K562 (cell line): ENCODE data around the gene CLCN6. TPM values are rescaled to one million over a fixed set of nuclear protein-coding genes. Genes with fewer than 3 reads are reported as not detected.

Source experiments
- FOSL1 ChIP-seq: fragments of 200-800 bp; sonication (Bioruptor generic); conservative IDR thresholded peaks from 2 replicates; pipeline ENCODE4 v1.6.1; 2016; ENCODE audit warnings: missing genetic modification characterization, missing compliant biosample characterization
- GATAD2A ChIP-seq: fragments of 450-650 bp; IDR thresholded peaks from 2 replicates; pipeline ENCODE4 v1.6.1; 2017
- MCM7 ChIP-seq, 2 experiments: fragments of 450-650 bp; IDR thresholded peaks; 2 replicates each; pipeline ENCODE4 v1.6.1; 2016 to 2018
- NR2C2 ChIP-seq, 2 experiments: fragments of 200-800 bp in 1 of 2; sonication (Bioruptor generic) in 1 of 2; sonication (generic) in 1 of 2; formaldehyde crosslinking in 1 of 2; IDR thresholded peaks; 2 replicates each; pipeline versions ENCODE4 v1.6.1 to v1.8.0; 2016 to 2022; ENCODE audit warnings: mild to moderate bottlenecking in 1 of 2, missing compliant biosample characterization in 1 of 2, missing genetic modification characterization in 1 of 2, missing genetic modification reagents in 1 of 2
- RAD51 ChIP-seq: fragments of 450-650 bp; IDR thresholded peaks from 2 replicates; pipeline ENCODE4 v1.7.1; 2016; ENCODE audit warnings: low read depth, mild to moderate bottlenecking, borderline replicate concordance
- RBM39 ChIP-seq: fragments of 200-400 bp; formaldehyde crosslinking; optimal IDR thresholded peaks from 2 replicates; pipeline ENCODE3; 2018; ENCODE audit warnings: low read depth, low read length
- SRF ChIP-seq, 2 experiments: fragments of 250-450, 450-650 bp in 1 of 2; sonication (Bioruptor Pico) in 1 of 2; sonication (generic) in 1 of 2; formaldehyde crosslinking; IDR thresholded peaks; 2 replicates each; pipeline versions ENCODE4 v1.5.0 to v1.5.1; 2020 to 2022; ENCODE audit warnings: mild to moderate bottlenecking in 1 of 2, missing genetic modification reagents in 1 of 2
- STAT5A ChIP-seq: IDR thresholded peaks from 2 replicates; pipeline ENCODE4 v1.6.1; 2012; ENCODE audit warnings: low read length, inconsistent platforms, borderline replicate concordance
- STAT5B ChIP-seq: fragments of 250-450 bp; sonication (Bioruptor Pico); IDR thresholded peaks from 2 replicates; pipeline ENCODE4 v1.8.0; 2021; ENCODE audit warnings: mild to moderate bottlenecking, inconsistent platforms
- TCF7L2 ChIP-seq: fragments of 150-350 bp; IDR thresholded peaks from 2 replicates; pipeline ENCODE4 v1.6.1; 2016; ENCODE audit warnings: low read depth, mild to moderate bottlenecking, low read length, moderate library complexity
- XRCC5 ChIP-seq: fragments of 200-400 bp; formaldehyde crosslinking; IDR thresholded peaks from 2 replicates; pipeline ENCODE4 v1.6.1; 2017; ENCODE audit warnings: low read depth, mild to moderate bottlenecking, low read length
- ZFX ChIP-seq: sonication (generic); formaldehyde crosslinking; IDR thresholded peaks from 2 replicates; pipeline ENCODE4 v1.8.0; 2022; ENCODE audit warnings: mild to moderate bottlenecking, missing genetic modification reagents, moderate library complexity
- ZNF24 ChIP-seq: fragments of 450-650 bp; IDR thresholded peaks from 2 replicates; pipeline ENCODE4 v1.6.1; 2016
- ZNF707 ChIP-seq: fragments of 250-450 bp; sonication (Bioruptor Pico); conservative IDR thresholded peaks from 2 replicates; pipeline ENCODE4 v1.8.0; 2022; ENCODE audit warnings: inconsistent platforms, mild to moderate bottlenecking, moderate library complexity
- polyA plus RNA-seq, 8 experiments: library from polyadenylated mRNA; depleted of rRNA in 4 of 8; stranded (reverse) in 5 of 8; unstranded in 3 of 8; fragments of >200 nt; fragmentation: Nextera tagmentation in 2 of 8; fragmentation: Illumina TruSeq in 1 of 8; extraction: Ambion mirVana in 2 of 8; extraction: Trizol in 1 of 8; gene quantifications; 2 replicates each; pipeline versions ENCODE4 v1.2.1 to v1.2.3, GENCODE V29; 2011 to 2014; ENCODE audit warnings: inconsistent platforms in 1 of 8, missing spikeins in 1 of 8
- total RNA-seq, 7 experiments: library from RNA; depleted of rRNA in 6 of 7; stranded (reverse); fragments of >200 nt in 6 of 7; fragmentation: Illumina TruSeq in 2 of 7; extraction: Trizol in 2 of 7; gene quantifications; 2 replicates each; pipeline versions ENCODE4 v1.2.1 to v1.2.3, GENCODE V29; 2011 to 2021; ENCODE audit warnings: low replicate concordance in 1 of 7
- TF ChIP-seq, protein P1 (sequence below): fragments of 250-450 bp; sonication (Bioruptor Pico); IDR thresholded peaks from 2 replicates; pipeline ENCODE4 v1.5.0; 2021
- TF ChIP-seq, protein P2 (sequence below): fragments of 200-600 bp; sonication (generic); IDR thresholded peaks from one replicate; pipeline ENCODE4 v1.6.1; 2012; ENCODE audit warnings: mild to moderate bottlenecking, low read depth, low read length, inconsistent platforms

The CLCN6 gene
- total and polyA plus RNA-seq, 9 of the 15 experiments (the other 6 are each of a cell fraction or from before 2014, with no cell fraction given): 2.0 to 21.8 (median 13.6) TPM

DNA sequence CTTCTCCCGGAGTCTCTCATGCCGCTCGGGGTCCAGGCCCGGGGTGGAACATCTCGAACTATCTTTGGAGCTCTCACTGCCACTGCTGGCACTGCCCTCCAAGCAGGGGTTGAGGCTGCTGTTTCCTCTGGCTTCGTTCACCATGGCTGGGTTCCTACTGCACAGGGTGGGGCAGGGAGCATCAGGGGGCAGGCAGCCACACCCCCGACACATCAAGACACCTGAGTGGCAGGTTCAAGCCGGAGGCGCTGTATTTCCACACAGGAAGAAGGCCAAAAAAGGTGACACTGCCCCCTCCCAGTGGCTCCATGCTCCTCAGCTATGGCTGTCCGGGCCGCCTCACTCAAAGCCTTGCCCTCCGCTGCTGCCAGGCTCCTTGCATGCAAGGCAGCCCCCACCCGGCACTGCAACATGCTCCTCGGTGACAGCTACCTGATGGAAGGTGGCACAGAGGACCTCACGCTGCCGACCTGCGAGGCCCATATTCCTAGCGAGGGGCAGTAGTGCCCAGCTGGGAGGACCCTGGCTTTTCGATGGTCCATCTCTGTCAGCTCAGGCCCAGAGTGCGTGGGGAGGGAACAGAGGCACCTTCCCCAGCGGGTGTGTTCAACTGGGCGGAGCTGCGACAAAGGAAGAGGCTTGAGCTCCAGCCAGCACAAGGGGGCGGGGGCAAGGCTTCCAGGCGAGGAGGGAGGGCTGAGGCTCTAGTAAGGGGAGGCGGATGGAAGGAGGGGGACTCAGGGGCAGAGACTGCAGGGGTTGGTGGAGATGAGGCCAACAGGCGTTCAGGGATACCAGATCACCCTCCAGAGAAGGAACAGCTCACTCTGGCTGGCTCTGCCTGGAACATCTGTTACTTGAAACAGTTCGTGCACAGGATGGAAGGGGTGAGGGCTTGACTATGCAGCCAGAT is 2.8 kb upstream of the CLCN6 start (continued):
- TF ChIP-seq RAD51 (no peak), XRCC5 (no peak), GATAD2A (no peak), TCF7L2 (no peak), RBM39 (no peak), MCM7 (IDR thresholded peaks at IDR 0.05) (no peak), NR2C2 (CRISPR knock-in tag; IDR thresholded peaks at IDR 0.05) (no peak; the same call in 1 of the 2 replicates), NR2C2 (tag; IDR thresholded peaks at IDR 0.05) (peak; percentile 98), ZNF707 (CRISPR knock-in tag) (no peak), ZFX (CRISPR knock-in tag) (no peak), STAT5A (0 out of 2 replicates have a peak, but pooled peaks have one; percentile 15), FOSL1 (tag) (no peak; the same call in 1 of the 2 replicates), SRF (CRISPR knock-in tag; IDR thresholded peaks at IDR 0.05) (peak; percentile 36 to 89; a peak in 1 of 4 replicates), STAT5B (CRISPR knock-in tag) (no peak), ZNF24 (no peak)
- TF ChIP-seq, protein P1, sequence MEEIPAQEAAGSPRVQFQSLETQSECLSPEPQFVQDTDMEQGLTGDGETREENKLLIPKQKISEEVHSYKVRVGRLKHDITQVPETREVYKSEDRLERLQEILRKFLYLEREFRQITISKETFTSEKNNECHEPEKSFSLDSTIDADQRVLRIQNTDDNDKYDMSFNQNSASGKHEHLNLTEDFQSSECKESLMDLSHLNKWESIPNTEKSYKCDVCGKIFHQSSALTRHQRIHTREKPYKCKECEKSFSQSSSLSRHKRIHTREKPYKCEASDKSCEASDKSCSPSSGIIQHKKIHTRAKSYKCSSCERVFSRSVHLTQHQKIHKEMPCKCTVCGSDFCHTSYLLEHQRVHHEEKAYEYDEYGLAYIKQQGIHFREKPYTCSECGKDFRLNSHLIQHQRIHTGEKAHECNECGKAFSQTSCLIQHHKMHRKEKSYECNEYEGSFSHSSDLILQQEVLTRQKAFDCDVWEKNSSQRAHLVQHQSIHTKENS: no peak
- TF ChIP-seq, protein P2, sequence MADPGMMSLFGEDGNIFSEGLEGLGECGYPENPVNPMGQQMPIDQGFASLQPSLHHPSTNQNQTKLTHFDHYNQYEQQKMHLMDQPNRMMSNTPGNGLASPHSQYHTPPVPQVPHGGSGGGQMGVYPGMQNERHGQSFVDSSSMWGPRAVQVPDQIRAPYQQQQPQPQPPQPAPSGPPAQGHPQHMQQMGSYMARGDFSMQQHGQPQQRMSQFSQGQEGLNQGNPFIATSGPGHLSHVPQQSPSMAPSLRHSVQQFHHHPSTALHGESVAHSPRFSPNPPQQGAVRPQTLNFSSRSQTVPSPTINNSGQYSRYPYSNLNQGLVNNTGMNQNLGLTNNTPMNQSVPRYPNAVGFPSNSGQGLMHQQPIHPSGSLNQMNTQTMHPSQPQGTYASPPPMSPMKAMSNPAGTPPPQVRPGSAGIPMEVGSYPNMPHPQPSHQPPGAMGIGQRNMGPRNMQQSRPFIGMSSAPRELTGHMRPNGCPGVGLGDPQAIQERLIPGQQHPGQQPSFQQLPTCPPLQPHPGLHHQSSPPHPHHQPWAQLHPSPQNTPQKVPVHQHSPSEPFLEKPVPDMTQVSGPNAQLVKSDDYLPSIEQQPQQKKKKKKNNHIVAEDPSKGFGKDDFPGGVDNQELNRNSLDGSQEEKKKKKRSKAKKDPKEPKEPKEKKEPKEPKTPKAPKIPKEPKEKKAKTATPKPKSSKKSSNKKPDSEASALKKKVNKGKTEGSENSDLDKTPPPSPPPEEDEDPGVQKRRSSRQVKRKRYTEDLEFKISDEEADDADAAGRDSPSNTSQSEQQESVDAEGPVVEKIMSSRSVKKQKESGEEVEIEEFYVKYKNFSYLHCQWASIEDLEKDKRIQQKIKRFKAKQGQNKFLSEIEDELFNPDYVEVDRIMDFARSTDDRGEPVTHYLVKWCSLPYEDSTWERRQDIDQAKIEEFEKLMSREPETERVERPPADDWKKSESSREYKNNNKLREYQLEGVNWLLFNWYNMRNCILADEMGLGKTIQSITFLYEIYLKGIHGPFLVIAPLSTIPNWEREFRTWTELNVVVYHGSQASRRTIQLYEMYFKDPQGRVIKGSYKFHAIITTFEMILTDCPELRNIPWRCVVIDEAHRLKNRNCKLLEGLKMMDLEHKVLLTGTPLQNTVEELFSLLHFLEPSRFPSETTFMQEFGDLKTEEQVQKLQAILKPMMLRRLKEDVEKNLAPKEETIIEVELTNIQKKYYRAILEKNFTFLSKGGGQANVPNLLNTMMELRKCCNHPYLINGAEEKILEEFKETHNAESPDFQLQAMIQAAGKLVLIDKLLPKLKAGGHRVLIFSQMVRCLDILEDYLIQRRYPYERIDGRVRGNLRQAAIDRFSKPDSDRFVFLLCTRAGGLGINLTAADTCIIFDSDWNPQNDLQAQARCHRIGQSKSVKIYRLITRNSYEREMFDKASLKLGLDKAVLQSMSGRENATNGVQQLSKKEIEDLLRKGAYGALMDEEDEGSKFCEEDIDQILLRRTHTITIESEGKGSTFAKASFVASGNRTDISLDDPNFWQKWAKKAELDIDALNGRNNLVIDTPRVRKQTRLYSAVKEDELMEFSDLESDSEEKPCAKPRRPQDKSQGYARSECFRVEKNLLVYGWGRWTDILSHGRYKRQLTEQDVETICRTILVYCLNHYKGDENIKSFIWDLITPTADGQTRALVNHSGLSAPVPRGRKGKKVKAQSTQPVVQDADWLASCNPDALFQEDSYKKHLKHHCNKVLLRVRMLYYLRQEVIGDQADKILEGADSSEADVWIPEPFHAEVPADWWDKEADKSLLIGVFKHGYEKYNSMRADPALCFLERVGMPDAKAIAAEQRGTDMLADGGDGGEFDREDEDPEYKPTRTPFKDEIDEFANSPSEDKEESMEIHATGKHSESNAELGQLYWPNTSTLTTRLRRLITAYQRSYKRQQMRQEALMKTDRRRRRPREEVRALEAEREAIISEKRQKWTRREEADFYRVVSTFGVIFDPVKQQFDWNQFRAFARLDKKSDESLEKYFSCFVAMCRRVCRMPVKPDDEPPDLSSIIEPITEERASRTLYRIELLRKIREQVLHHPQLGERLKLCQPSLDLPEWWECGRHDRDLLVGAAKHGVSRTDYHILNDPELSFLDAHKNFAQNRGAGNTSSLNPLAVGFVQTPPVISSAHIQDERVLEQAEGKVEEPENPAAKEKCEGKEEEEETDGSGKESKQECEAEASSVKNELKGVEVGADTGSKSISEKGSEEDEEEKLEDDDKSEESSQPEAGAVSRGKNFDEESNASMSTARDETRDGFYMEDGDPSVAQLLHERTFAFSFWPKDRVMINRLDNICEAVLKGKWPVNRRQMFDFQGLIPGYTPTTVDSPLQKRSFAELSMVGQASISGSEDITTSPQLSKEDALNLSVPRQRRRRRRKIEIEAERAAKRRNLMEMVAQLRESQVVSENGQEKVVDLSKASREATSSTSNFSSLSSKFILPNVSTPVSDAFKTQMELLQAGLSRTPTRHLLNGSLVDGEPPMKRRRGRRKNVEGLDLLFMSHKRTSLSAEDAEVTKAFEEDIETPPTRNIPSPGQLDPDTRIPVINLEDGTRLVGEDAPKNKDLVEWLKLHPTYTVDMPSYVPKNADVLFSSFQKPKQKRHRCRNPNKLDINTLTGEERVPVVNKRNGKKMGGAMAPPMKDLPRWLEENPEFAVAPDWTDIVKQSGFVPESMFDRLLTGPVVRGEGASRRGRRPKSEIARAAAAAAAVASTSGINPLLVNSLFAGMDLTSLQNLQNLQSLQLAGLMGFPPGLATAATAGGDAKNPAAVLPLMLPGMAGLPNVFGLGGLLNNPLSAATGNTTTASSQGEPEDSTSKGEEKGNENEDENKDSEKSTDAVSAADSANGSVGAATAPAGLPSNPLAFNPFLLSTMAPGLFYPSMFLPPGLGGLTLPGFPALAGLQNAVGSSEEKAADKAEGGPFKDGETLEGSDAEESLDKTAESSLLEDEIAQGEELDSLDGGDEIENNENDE: no peak
